Epithelial cell of esophagus (primary cell): ENCODE data around the gene BTBD10.

Source experiments
- DNase-seq: peaks from one replicate; pipeline ENCODE4 v3.0.0; 2010; ENCODE audit warnings: low read depth
- H3K4me3 ChIP-seq: 2 replicates; pipeline ENCODE4 v1.5.1; 2011; ENCODE audit warnings: mild to moderate bottlenecking, low read length, control low read depth
- TF ChIP-seq, protein P1 (sequence below): IDR thresholded peaks from 2 replicates; pipeline ENCODE4 v1.5.1; 2011; ENCODE audit warnings: low read depth, mild to moderate bottlenecking, low read length, control low read depth, inconsistent platforms; ENCODE audit not compliant: insufficient read depth; ENCODE audit errors: missing control alignments

The BTBD10 gene

DNA sequence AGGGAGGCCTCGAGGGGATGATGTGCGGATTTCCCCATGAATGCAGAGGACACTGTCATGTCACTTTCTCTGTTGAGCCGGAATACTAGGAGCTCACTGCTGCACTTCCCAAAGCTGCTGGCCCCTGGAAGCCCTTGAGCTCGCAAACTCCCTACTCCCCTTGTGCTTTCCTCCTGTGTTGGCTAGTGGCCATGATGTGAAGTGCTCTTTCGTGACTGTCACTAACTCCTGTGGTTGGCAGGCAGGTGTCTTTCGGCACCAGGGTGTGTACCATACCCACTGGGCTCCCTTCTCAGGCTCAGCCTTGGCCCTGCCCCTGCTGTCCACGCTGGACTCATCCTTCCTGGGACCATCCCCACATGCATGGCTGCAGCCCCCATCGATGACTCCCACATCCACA lies 86.2 kb downstream of the BTBD10 start:
- no peak for DNase-seq
- TF ChIP-seq, protein P1, sequence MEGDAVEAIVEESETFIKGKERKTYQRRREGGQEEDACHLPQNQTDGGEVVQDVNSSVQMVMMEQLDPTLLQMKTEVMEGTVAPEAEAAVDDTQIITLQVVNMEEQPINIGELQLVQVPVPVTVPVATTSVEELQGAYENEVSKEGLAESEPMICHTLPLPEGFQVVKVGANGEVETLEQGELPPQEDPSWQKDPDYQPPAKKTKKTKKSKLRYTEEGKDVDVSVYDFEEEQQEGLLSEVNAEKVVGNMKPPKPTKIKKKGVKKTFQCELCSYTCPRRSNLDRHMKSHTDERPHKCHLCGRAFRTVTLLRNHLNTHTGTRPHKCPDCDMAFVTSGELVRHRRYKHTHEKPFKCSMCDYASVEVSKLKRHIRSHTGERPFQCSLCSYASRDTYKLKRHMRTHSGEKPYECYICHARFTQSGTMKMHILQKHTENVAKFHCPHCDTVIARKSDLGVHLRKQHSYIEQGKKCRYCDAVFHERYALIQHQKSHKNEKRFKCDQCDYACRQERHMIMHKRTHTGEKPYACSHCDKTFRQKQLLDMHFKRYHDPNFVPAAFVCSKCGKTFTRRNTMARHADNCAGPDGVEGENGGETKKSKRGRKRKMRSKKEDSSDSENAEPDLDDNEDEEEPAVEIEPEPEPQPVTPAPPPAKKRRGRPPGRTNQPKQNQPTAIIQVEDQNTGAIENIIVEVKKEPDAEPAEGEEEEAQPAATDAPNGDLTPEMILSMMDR = no peak
- H3K4me3 ChIP-seq = no peak overlapping the region

DNA sequence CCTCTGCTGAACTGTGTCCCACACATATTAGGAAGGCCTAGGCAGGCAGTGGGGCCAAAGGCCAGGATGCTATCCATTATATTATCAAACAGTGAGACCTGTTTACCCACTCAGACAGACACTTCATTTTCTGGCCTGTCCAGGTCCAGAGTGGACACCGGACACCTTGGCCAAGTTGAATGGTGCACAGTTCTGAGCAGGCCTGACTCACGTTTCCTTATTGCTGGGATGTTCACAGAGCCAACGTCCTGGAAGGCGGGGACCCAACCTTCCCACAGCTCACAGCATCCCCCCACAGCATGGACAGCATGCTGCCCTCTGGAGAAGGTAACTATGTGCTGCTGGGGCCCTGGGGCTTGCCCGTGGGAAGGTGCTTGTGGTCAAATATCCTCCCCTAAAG lies 86.6 kb downstream of the BTBD10 start:
- DNase-seq = no peak
- TF ChIP-seq, protein P1 = no peak
- no peak overlapping the region for H3K4me3 ChIP-seq

DNA sequence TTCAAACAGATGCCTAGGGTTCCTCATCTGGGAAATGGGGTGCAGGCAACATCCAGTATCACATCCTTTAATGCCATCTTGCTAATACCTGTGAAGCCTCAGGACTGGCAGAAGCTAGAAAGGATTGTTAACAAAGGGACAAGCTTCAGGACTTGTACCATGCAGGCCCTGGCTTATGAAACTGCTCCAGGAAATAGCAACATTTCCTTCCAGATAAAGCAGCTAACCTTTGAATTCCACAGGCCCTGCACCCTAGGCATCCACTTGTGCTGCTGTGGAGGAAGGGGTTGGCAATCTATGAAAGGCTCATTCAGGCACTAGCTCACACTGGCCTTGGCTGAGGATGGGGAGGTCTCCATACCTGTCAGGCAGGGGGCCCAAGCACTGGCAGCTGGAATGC lies 87.2 kb downstream of the BTBD10 start:
- TF ChIP-seq, protein P1 = no peak
- no peak for DNase-seq
- no peak overlapping the region for H3K4me3 ChIP-seq

DNA sequence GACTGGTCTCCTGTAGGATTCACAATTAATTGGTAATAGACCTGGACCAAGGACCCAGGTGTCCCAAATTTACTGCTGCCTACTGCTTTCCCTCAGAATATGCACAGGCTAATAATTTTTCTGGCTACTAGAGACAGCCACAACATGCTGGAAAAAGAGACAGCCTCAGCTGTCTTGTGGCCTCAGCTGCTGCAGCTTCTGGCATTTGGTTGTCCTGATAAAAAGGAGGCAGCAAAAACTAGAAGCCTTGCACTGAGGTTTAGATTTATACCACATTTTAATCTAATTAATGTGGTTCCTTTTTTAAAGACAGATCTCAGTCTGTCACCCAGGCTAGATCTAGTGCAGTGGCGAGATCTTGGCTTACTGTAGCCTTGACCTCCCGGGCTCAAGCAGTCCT lies 89.8 kb downstream of the BTBD10 start:
- TF ChIP-seq, protein P1 = no peak
- DNase-seq = no peak
- no peak overlapping the region for H3K4me3 ChIP-seq

DNA sequence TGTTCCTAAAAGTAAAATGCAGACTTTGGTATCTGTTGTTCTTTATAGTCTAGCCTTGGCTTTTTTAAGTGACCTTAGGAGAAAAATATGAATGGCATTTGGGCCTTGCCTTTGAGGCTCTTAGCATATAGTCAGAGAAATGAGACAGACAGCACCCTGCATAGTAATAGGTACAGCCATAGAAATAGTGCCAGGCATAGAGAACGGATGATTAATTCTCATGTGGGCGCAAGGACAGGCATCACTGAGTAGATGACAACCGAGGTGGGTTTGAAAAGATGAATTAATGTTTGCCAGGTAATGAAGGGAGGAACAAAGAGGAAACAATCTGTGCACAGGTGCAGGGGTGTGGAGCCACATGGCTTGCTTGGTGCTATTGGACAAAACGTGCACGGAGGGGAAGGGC lies 95.0 kb downstream of the BTBD10 start:
- DNase-seq = peak; percentile 25
- no peak overlapping the region for H3K4me3 ChIP-seq
- TF ChIP-seq, protein P1 = no peak

DNA sequence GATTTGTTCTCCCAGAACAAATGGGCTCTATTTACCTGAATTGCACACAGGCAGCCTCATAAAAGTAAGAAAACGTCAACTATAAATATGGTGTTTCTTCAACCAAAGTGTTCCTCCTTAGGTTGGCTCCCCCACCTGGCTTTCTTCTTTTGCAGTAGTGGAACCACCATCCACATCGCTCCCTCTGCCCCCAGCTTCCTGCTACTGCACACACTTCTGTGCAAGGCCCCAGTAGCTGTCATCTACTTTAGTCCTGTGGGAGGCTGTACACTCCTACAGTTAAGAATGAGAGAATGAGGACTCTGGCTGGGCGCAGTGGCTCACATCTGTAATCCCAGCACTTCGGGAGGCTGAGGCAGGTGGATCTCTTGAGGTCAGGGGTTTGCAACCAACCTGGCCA lies 95.9 kb downstream of the BTBD10 start:
- no peak overlapping the region for H3K4me3 ChIP-seq
- TF ChIP-seq, protein P1 = no peak
- no peak for DNase-seq

DNA sequence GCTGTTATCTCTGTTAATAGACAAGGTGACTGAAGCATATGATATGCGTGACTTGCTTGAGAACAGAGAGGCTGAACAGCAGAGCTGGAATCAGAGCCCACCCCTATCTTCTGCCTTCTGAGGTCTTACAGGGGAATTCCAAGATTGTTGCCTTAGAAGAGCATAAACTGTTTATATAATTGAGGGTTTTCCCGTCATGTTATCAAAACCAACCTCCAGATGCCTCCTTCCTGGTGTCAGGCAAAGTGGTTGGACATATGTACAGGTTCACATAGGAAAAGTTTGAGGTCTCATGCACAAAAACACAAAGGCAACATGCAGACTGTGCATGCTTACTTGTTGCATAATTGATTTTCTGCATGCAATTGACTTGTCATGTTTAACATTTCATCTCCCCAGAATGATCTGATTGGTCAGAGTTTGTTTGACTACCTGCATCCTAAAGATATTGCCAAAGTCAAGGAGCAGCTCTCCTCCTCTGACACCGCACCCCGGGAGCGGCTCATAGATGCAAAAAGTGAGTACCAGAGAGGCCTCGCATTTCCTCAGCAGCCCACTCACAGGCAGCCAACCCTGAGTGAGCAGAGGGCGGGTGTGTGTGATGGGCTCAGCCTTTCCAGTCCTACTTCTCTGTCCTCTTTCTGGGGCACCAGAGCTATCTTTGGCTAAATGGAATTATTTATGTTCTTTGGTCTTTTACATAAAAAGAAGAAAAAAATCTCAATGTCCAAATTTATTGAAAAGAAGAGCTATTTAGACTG lies 96.6 kb downstream of the BTBD10 start:
- TF ChIP-seq, protein P1 = no peak
- H3K4me3 ChIP-seq = no peak overlapping the region
- no peak for DNase-seq
